ENCODE results near the gene E2F4.

Gene E2F4

DNA sequence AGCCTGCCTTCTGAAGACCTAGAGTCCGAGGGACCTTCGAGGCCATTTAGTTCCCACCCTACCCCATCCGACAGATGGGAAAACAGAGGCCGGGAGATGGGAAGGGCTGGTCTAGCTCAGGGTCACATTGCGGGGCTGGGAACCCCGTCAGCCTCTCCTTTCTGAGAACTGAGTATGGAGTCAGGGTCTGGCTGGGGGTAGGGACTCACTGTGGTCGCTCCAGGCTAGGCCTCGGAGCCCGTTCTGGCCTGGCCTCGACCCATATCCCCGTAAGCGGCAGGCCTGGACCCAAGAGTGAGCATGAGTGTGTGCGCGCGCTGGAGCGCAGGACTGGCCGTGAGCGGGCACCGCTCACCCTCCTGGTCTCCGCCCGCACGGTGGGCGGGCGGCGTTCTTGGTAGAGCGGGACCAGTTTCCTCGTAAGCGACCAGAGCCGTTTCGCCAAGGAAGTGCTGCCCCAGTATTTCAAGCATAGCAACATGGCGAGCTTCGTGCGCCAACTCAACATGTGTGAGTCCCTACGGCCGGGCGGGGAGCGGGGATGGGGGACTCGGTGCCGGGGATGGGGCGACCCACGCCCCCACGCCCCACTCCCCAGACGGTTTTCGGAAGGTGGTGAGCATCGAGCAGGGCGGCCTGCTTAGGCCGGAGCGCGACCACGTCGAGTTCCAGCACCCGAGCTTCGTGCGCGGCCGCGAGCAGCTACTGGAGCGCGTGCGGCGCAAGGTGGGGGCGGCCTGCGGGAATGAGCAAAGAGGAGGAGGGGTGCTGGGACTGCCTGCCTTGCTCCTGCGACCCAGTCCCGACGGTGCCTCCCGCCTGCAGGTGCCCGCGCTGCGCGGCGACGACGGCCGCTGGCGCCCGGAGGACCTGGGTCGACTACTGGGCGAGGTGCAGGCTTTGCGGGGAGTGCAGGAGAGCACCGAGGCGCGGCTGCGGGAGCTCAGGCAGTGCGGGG, 26.6 kb upstream of the E2F4 start:
- H3K27ac ChIP-seq = no peak overlapping the region
- TF ChIP-seq, protein P1, sequence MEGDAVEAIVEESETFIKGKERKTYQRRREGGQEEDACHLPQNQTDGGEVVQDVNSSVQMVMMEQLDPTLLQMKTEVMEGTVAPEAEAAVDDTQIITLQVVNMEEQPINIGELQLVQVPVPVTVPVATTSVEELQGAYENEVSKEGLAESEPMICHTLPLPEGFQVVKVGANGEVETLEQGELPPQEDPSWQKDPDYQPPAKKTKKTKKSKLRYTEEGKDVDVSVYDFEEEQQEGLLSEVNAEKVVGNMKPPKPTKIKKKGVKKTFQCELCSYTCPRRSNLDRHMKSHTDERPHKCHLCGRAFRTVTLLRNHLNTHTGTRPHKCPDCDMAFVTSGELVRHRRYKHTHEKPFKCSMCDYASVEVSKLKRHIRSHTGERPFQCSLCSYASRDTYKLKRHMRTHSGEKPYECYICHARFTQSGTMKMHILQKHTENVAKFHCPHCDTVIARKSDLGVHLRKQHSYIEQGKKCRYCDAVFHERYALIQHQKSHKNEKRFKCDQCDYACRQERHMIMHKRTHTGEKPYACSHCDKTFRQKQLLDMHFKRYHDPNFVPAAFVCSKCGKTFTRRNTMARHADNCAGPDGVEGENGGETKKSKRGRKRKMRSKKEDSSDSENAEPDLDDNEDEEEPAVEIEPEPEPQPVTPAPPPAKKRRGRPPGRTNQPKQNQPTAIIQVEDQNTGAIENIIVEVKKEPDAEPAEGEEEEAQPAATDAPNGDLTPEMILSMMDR (IDR thresholded peaks at IDR 0.05) = no peak
- no peak for TF ChIP-seq ZFX (IDR thresholded peaks at IDR 0.05; ENCODE audit: borderline replicate concordance)

DNA sequence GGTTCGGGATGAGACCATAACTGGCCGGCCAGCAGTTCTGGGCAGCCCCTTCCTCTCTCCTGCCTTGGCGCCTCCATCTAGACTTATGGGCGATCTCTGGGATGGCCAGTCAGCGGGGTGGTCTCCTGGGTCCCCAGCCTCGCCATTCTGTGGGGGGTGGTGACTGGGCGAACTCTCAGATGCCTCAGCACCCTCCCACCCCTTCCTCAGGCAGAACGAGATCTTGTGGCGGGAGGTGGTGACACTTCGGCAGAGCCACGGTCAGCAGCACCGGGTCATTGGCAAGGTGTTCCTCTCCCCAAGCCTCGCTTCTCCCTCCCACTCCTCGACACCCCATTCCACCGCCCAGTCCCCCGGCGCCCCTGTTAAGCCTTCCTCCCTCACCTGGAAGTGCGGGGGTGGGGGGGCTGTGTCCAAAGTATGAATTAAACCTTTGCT, 25.8 kb upstream of the E2F4 start:
- no peak overlapping the region for H3K27ac ChIP-seq
- TF ChIP-seq, protein P1 (IDR thresholded peaks at IDR 0.05) = no peak
- no peak for TF ChIP-seq ZFX (IDR thresholded peaks at IDR 0.05; ENCODE audit: borderline replicate concordance)

DNA sequence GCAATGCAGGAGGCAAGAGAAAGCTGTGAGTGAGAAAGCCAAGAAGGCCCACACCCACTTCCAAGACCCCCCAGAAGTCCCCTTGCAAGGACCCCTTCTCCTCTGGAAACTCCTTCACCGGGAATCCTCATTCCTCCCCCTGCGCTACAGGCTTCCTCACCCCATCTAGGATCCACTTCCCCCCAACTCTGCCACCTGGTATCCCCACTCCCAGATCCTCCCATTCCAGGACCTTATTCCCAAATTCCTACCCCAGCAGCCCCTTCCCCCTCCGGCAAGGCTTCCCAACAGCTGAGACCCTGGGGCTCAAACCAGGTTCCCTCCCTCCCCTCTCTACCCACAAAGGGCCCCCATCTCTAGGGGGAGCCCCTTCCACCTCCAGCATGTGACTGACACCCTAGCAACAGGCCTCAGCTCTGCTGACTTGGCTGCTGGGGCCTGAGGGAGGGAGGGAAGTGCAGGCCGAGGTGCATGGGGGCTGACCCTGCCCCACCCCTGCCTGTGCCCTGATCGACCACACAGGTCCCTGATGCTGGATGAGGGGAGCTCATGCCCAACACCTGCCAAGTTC, 25.3 kb upstream of the E2F4 start:
- TF ChIP-seq, protein P1 (IDR thresholded peaks at IDR 0.05) = no peak
- TF ChIP-seq ZFX (IDR thresholded peaks at IDR 0.05; ENCODE audit: borderline replicate concordance) = no peak
- H3K27ac ChIP-seq = no peak overlapping the region

DNA sequence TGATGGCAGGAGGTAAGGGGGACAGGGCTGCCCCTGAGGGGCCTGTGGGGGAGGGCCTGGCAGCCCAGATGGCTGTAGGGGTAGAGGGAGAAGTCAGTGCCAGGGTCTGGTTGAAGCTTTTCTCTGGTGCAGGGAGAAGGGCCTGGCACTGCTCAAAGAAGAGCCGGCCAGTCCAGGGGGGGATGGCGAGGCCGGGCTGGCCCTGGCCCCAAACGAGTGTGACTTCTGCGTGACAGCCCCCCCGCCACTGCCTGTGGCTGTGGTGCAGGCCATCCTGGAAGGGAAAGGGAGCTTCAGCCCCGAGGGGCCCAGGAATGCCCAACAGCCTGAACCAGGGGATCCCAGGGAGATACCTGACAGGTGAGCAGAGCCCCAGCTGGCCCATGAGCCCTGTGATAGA, 24.4 kb upstream of the E2F4 start:
- H3K27ac ChIP-seq = no peak overlapping the region
- no peak for TF ChIP-seq ZFX (IDR thresholded peaks at IDR 0.05; ENCODE audit: borderline replicate concordance)
- TF ChIP-seq, protein P1 (IDR thresholded peaks at IDR 0.05) = no peak

DNA sequence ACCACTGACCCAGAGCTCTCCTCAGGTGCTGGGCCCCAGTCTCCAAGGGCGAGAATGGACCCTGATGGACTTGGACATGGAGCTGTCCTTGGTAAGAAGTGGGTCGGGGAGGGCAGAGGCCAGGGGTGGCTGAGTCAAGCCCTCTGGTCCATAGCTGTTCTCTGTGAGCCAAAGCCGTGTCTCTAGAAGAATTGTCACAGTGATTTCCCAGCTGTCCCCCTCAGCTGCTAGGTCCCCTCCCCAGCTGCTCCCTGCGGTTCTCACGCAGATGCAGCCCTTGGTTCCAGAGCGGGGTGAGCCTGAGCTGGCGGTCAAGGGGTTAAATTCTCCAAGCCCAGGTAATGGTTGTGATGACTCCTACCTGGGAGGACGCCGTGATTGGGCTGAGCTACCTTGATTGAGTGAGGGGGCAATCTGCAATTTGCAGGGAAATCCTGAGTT, 22.9 kb upstream of the E2F4 start:
- TF ChIP-seq, protein P1 (IDR thresholded peaks at IDR 0.05) = no peak
- TF ChIP-seq ZFX (IDR thresholded peaks at IDR 0.05; ENCODE audit: borderline replicate concordance) = no peak
- H3K27ac ChIP-seq = no peak overlapping the region

DNA sequence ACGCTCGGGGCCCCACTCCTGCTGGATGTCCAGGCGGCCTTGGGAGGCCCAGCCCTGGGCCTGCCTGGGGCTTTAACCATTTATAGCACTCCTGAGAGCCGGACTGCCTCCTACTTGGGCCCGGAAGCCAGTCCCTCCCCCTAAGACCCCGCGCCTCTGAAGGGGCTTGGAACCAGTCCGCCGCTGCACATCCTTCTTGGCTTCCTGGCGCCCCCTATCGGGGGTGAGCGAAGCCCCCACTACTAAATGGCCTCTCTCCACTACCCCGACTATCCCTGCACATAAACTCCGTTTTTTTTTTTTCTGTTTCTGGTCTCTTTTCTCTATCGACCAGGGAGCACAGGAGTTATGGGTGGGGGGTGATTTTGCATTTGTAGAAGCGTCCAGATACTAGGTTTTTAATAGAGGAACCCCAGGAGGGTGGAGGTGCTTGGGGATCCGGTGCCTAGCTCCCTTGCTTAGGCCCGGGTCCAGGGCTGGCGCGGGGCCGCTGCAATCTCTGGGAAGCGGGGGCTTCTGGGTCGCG, 22.2 kb upstream of the E2F4 start:
- H3K27ac ChIP-seq = no peak overlapping the region
- TF ChIP-seq, protein P1 (IDR thresholded peaks at IDR 0.05) = peak; percentile 75
- no peak for TF ChIP-seq ZFX (IDR thresholded peaks at IDR 0.05; ENCODE audit: borderline replicate concordance)
